Mucosa of rectum (tissue), 2 donors: ENCODE results near the gene MCCD1.
A peak's percentile ranks its signal among the peaks of the same experiment; 100 is the strongest.
"Not testable (repeated sequence)": the region's sequence is repeated elsewhere in the genome, so short reads cannot be mapped to it uniquely, and the experiment has no call there.

Experiments
- H3K27ac ChIP-seq, 2 donors: one replicate each; pipeline ENCODE4 v1.7.0; 2013; ENCODE audit warnings: inconsistent platforms in 2 of 2, low read depth in 2 of 2, low read length in 2 of 2
- H3K27me3 ChIP-seq, 2 donors: one replicate each; pipeline ENCODE4 v1.7.0; 2013; ENCODE audit warnings: low read length in 2 of 2; ENCODE audit not compliant: control insufficient read depth in 2 of 2, insufficient read depth in 2 of 2
- H3K36me3 ChIP-seq, 2 donors: one replicate each; pipeline ENCODE4 v1.7.0; 2013; ENCODE audit warnings: low read length in 2 of 2; ENCODE audit not compliant: control insufficient read depth in 2 of 2, insufficient read depth in 2 of 2
- H3K4me1 ChIP-seq, 2 donors: one replicate each; pipeline ENCODE4 v1.7.0; 2013; ENCODE audit warnings: low read length in 2 of 2, mild to moderate bottlenecking in 1 of 2; ENCODE audit not compliant: control insufficient read depth in 2 of 2, insufficient read depth in 2 of 2
- H3K4me3 ChIP-seq, 2 donors: one replicate each; pipeline ENCODE4 v1.7.0; 2013; ENCODE audit warnings: low read length in 2 of 2
- H3K9ac ChIP-seq, 2 donors: one replicate each; pipeline ENCODE4 v1.7.0; 2013; ENCODE audit warnings: low read length in 2 of 2, low read depth in 1 of 2, mild to moderate bottlenecking in 1 of 2
- H3K9me3 ChIP-seq, 2 donors: one replicate each; pipeline ENCODE4 v1.7.0; 2013; ENCODE audit warnings: low read length in 2 of 2; ENCODE audit not compliant: control insufficient read depth in 2 of 2
- donor health status: healthy.
- donor health status: Normal muscosa, but diverticular disease.

Gene MCCD1

GRCh38 chr6:31490115-31490873, 38.5 kb upstream of the MCCD1 start:
- H3K27me3 ChIP-seq, result peaks cover 0 to 2% of the 10 kb centered on the region in 2 donors
- no peak overlapping the region for H3K9ac ChIP-seq
- peaks cover 9 to 12% of the 10 kb centered on the region in 2 donors for H3K4me1 ChIP-seq
- H3K27ac ChIP-seq, result no peak overlapping the region
- H3K9me3 ChIP-seq, result no peaks in the 10 kb centered on the region
- no peak overlapping the region for H3K4me3 ChIP-seq
- H3K36me3 ChIP-seq, result no peaks in the 10 kb centered on the region

DNA sequence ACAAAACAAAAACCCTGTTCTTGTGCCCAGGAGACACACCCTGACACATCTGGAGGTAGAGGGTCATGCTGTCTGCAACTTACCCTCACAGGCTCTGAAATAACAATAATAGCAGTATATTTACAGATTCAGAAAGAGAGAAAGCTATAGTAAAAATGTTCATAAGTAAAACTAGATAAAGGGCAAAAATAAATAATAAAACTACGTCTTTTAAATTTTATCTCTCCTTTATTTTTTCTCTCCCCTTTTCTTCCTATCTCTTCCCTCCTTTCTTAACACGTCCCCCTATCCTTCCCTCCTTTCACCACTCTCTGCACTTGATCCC, 35.2 kb upstream of the MCCD1 start:
- H3K27ac ChIP-seq, H3K9me3 ChIP-seq, H3K27me3 ChIP-seq, H3K36me3 ChIP-seq, H3K9ac ChIP-seq: not testable (repeated sequence)
- H3K4me3 ChIP-seq, result peak overlapping the region in 1 of 2 donors; percentile 81
- peaks cover 17 to 22% of the 10 kb centered on the region in 2 donors for H3K4me1 ChIP-seq

DNA sequence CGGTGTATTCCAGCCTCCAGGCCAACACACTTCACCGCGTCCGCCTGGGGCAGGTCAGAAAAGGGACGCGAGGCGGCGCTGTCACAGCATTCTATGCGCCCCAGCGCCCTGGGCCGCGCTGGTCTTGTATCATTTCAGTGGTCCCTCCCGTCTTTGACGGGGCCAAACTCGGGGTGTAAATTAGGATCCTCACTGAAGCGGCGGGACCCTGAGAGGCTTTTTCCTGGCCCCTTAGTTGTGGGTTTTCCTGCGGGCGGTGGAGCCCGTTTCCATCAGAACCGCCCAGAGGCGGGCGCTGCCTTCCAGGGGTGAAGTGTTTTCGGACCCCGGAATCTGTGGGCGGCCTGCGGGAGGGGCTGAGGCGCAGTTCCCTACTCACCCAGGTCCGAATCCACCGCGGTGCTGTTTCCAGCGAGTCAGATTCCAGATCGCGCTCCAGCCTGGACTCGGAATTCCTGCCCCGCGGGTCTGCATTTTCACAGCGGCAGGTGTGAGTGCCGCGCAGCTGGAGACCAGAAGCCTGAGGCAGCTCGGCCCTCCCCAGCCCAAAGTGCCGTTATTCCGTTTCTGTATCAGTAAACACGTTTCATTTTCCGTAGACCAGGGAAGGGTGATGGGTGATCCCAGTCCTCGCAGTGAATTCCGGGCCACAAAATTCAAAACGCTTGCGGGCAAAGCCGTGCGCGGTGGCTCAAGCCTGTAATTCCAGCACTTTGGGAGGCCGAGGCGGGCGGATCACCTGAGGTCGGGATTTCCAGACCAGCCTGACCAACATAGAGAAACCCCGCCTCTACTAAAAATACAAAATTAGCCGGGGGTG, 34.7 kb upstream of the MCCD1 start:
- Histone ChIP-seq H3K4me3 (peak overlapping the region; percentile 71 to 81), H3K9me3 (no peaks in the 10 kb centered on the region), H3K27ac (peak overlapping the region; percentile 69 to 77), H3K27me3 (peaks cover 0 to 10% of the 10 kb centered on the region in 2 donors), H3K9ac (peak overlapping the region; percentile 74 to 80), H3K36me3 (no peaks in the 10 kb centered on the region), H3K4me1 (peaks cover 20 to 27% of the 10 kb centered on the region in 2 donors)

DNA sequence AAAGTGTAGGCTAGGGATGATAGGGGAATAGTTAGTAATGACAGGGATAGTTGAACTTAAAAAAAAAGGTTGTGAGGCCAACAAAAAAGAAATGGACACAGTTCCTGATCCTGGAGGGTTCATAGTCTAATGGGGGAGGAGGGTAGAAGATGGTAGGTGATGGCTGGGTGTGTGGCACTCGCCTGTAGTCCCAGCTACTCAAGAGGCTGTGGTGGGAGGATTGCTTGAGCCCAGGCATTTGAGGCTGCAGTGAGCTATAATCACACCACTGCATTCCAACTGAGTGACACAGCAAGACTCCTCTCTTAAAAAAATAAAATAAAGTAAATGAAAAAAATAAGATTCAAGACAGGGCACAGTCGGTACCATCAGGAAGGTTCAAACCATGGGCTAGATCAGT, 33.2 kb upstream of the MCCD1 start:
- Histone ChIP-seq H3K4me3 (peak overlapping the region in 1 of 2 donors; percentile 81), H3K4me1 (peaks cover 17 to 25% of the 10 kb centered on the region in 2 donors), H3K36me3 (no peaks in the 10 kb centered on the region), H3K27ac (no peak overlapping the region), H3K9me3 (no peaks in the 10 kb centered on the region), H3K27me3 (peaks cover 0 to 11% of the 10 kb centered on the region in 2 donors), H3K9ac (no peak overlapping the region)

DNA sequence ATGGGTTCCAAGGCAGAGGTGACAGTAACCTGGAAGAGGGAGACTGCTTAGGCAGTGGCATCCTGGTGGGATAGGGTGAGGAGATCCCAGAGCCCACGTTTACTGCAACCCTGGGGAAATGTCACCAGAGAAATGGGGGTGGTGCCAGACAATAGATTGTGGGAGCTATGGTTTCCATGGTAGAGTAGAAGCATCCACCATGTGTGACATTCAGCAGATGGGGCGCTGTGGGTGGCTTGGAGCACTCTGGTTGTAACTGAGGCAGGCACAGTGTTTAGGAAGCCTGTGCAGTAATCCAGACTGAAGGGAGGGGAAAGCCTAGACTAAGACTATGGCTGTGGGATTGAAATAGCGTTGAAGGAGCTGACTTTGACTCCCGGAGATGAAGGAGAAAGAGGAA, 31.9 kb upstream of the MCCD1 start:
- not testable (repeated sequence) for H3K9me3 ChIP-seq, H3K27ac ChIP-seq, H3K36me3 ChIP-seq
- Histone ChIP-seq H3K4me1 (peaks cover 15 to 23% of the 10 kb centered on the region in 2 donors), H3K4me3 (peak overlapping the region; percentile 75 to 80), H3K9ac (peak overlapping the region in 1 of 2 donors; percentile 68), H3K27me3 (peaks cover 0 to 11% of the 10 kb centered on the region in 2 donors)

DNA sequence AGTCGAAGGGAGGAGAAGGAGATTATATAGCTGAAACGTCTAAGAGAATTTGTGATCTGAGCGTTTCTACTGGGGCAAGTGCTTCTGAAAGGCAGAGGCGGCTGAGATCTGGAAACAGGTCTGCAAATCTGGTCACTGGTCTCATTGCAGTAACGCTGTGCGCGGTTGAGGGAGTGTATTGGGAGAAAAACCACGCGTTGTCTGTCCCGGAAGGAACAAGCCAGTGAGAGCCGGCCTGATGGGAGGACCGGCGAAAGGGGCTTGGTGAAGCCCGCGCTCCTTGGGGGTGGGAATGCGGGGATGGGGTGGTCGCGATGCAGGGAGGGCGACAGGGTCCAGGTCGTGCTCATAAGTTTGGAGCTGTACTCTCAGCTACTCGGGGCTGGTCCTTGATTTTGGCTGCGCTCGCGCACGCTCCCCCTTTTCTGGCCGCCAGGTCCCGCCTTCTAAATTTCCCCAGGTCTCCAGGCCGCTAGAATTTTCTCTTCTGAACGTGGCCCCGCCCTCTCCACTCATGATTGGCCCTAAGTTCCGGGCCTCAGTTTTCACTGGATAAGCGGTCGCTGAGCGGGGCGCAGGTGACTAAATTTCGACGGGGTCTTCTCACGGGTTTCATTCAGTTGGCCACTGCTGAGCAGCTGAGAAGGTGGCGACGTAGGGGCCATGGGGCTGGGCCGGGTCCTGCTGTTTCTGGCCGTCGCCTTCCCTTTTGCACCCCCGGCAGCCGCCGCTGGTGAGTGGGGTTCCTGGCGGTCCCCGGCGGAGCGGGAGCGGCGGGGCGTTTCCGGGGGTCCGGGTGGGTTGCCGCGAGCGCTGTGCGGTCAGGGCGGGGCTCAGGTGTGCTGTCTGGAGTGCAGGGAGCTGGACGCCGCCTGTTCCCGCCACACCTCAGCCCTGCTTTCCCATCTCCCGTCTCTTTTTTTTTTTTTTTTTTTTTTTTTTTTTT, 31.0 kb upstream of the MCCD1 start, which contains the start of gene MICB:
MICB (plus strand) TSS at position 615 of the 946 bp plus-strand sequence; CDS start at position 664, 49 bp downstream.
- H3K27ac ChIP-seq, result peak within 1 kb of the TSS; percentile 52 to 55
- peak within 1 kb of the TSS; percentile 24 to 68 for H3K9ac ChIP-seq
- peak within 1 kb of the TSS; percentile 75 to 80 for H3K4me3 ChIP-seq
- H3K27me3 ChIP-seq, result peaks cover 0 to 11% of the 10 kb centered on the region in 2 donors
- H3K36me3 ChIP-seq, result no peaks in the 10 kb centered on the region
- peaks cover 15 to 18% of the 10 kb centered on the region in 2 donors for H3K4me1 ChIP-seq
- no peaks in the 10 kb centered on the region for H3K9me3 ChIP-seq

- no peaks in the 10 kb centered on the region for H3K36me3 ChIP-seq
- H3K9ac ChIP-seq, result peak overlapping the region in 1 of 2 donors; percentile 1
- H3K27me3 ChIP-seq, result peaks cover 0 to 11% of the 10 kb centered on the region in 2 donors
- H3K4me3 ChIP-seq, result no peak overlapping the region
- H3K27ac ChIP-seq, result no peak overlapping the region
- H3K4me1 ChIP-seq, result peaks cover 15 to 18% of the 10 kb centered on the region in 2 donors
- no peaks in the 10 kb centered on the region for H3K9me3 ChIP-seq
Observed at GRCh38 chr6:31498748-31499147, 30.0 kb upstream of the MCCD1 start.

- not testable (repeated sequence) for H3K36me3 ChIP-seq, H3K27ac ChIP-seq, H3K9ac ChIP-seq, H3K9me3 ChIP-seq, H3K4me3 ChIP-seq, H3K27me3 ChIP-seq
- peaks cover 15% of the 10 kb centered on the region in 2 donors for H3K4me1 ChIP-seq
Observed at GRCh38 chr6:31499648-31500047, 29.1 kb upstream of the MCCD1 start.

DNA sequence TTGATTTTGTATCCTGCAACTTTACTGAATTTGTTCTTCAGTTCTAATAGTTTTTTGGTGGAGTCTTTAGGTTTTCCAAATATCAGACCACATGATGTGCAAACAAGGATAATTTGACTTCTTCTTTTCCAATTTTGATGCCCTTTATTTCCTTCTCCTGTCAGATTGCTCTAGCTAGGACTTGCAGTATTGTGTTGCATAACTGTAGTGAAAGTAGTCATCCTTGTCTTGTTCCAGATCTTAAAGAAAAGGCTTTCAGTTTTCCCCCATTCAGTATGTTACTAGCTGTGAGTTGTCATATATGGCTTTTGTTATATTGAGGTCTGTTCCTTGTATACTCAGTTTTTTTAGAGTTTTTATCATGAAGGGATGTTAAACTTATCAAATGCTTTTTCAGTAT, 26.2 kb upstream of the MCCD1 start:
- Histone ChIP-seq H3K27me3 (peaks cover 0 to 5% of the 10 kb centered on the region in 2 donors), H3K4me1 (peaks cover 5 to 9% of the 10 kb centered on the region in 2 donors)

More for the DNA sequence above, 26.2 kb upstream of the MCCD1 start:
- Histone ChIP-seq H3K36me3 (peaks cover 4 to 9% of the 10 kb centered on the region in 2 donors), H3K4me3 (no peak overlapping the region), H3K9me3 (no peaks in the 10 kb centered on the region), H3K27ac (no peak overlapping the region), H3K9ac (no peak overlapping the region)
